SK-N-SH (cell line): ENCODE measurements around the gene RBMS3. TPM values are rescaled to one million over a fixed set of nuclear protein-coding genes. Genes with fewer than 3 reads are reported as not detected.

Source experiments
- CTCF ChIA-PET: fragments of 300-600, 350-600 bp; formaldehyde crosslinking; extraction: SDS; loops from one replicate; lab custom pipeline; 2021; lab: Yijun Ruan, JAX
- POLR2A ChIA-PET: fragments of 350-600 bp; sonication (Branson Sonifier 250); formaldehyde crosslinking; extraction: SDS; loops from one replicate; lab custom pipeline; 2020; ENCODE audit warnings: antibody characterized with exemption, inconsistent platforms; lab: Yijun Ruan, JAX
- DNase-seq: peaks from one replicate; pipeline ENCODE4 v3.0.0; 2012
- H2AFZ ChIP-seq: fragments of 200-600 bp; sonication (generic); 2 replicates; pipeline ENCODE4 v1.8.1; 2016; ENCODE audit warnings: antibody characterized with exemption, mild to moderate bottlenecking, low read depth
- H3F3A ChIP-seq: fragments of 200-600 bp; sonication (generic); replicated peaks from 2 replicates; pipeline ENCODE3; 2016; ENCODE audit warnings: antibody characterized with exemption, mild to moderate bottlenecking; ENCODE audit not compliant: insufficient read depth
- H3K27ac ChIP-seq, 2 experiments: fragments of 200-500 bp in 1 of 2; fragments of 200-600 bp in 1 of 2; sonication (Bioruptor generic) in 1 of 2; sonication (generic), shearing (Covaris generic) in 1 of 2; 2 replicates each; pipeline versions ENCODE4 v1.5.1 to v1.6.1; 2014 to 2016; ENCODE audit warnings: low read depth in 2 of 2, inconsistent platforms in 1 of 2, low read length in 1 of 2, mild to moderate bottlenecking in 1 of 2, mixed read lengths in 1 of 2
- H3K27me3 ChIP-seq: fragments of 200-600 bp; sonication (generic), shearing (Covaris generic); 2 replicates; pipeline ENCODE4 v1.6.1; 2016; ENCODE audit warnings: mixed run types; ENCODE audit not compliant: insufficient read depth
- H3K36me3 ChIP-seq, 2 experiments: fragments of 200-500 bp in 1 of 2; fragments of 200-600 bp in 1 of 2; sonication (Bioruptor generic) in 1 of 2; sonication (generic) in 1 of 2; replicated peaks in 1 of 2; 2 replicates each; pipeline versions ENCODE3 to v1.5.1; 2014 to 2016; ENCODE audit warnings: low read length in 1 of 2, mild to moderate bottlenecking in 1 of 2; ENCODE audit not compliant: insufficient read depth in 2 of 2, control insufficient read depth in 1 of 2
- H3K4me1 ChIP-seq, 2 experiments: fragments of 200-500 bp in 1 of 2; fragments of 200-600 bp in 1 of 2; sonication (Bioruptor generic) in 1 of 2; sonication (generic), shearing (Covaris generic) in 1 of 2; 2 replicates each; pipeline versions ENCODE4 v1.5.1 to v1.6.1; 2014 to 2016; ENCODE audit warnings: low read depth in 1 of 2, low read length in 1 of 2, mixed run types in 1 of 2; ENCODE audit not compliant: insufficient read depth in 2 of 2, control insufficient read depth in 1 of 2
- H3K4me2 ChIP-seq: fragments of 200-600 bp; sonication (generic), shearing (Covaris generic); 2 replicates; pipeline ENCODE4 v1.6.1; 2017; ENCODE audit warnings: mixed run types
- H3K4me3 ChIP-seq, 2 experiments: fragments of 200-500 bp in 1 of 2; fragments of 200-600 bp in 1 of 2; sonication (Bioruptor generic) in 1 of 2; sonication (generic), shearing (Covaris generic) in 1 of 2; 2 replicates each; pipeline versions ENCODE4 v1.5.1 to v1.8.1; 2014 to 2016; ENCODE audit warnings: low read depth in 2 of 2, inconsistent platforms in 1 of 2, low read length in 1 of 2, mild to moderate bottlenecking in 1 of 2, mixed read lengths in 1 of 2, moderate library complexity in 1 of 2
- H3K79me2 ChIP-seq: fragments of 200-600 bp; sonication (generic); 2 replicates; pipeline ENCODE4 v1.8.1; 2017; ENCODE audit warnings: mild to moderate bottlenecking; ENCODE audit not compliant: insufficient read depth
- H3K9ac ChIP-seq: fragments of 200-600 bp; sonication (generic); 2 replicates; pipeline ENCODE4 v1.6.1; 2017; ENCODE audit warnings: mixed run types
- H3K9me2 ChIP-seq: fragments of 200-600 bp; sonication (generic); 2 replicates; pipeline ENCODE4 v1.6.1; 2017; ENCODE audit warnings: mixed run types
- H3K9me3 ChIP-seq: fragments of 200-600 bp; sonication (generic); 2 replicates; pipeline ENCODE4 v1.6.1; 2017; ENCODE audit warnings: mixed run types, mild to moderate bottlenecking, moderate library complexity
- H4K20me1 ChIP-seq: fragments of 200-600 bp; sonication (generic); 2 replicates; pipeline ENCODE4 v1.6.1; 2017; ENCODE audit warnings: mild to moderate bottlenecking, mixed run types; ENCODE audit not compliant: insufficient read depth
- CHD2 ChIP-seq: fragments of 150-350 bp; IDR thresholded peaks from 2 replicates; pipeline ENCODE4 v1.6.1; 2018; ENCODE audit warnings: low read length; ENCODE audit not compliant: partially characterized antibody
- ELF1 ChIP-seq: IDR thresholded peaks from 2 replicates; pipeline ENCODE4 v1.4.0; 2012
- EP300 ChIP-seq, 2 experiments: IDR thresholded peaks; 2 replicates each; pipeline versions ENCODE4 v1.4.0 to v1.6.1; 2012; ENCODE audit warnings: borderline replicate concordance in 1 of 2, low read depth in 1 of 2, low read length in 1 of 2
- EZH2phosphoT487 ChIP-seq: fragments of 200-600 bp; sonication (generic); IDR thresholded peaks from 2 replicates; pipeline ENCODE4 v1.6.1; 2017; ENCODE audit warnings: low read depth, mixed run types, mild to moderate bottlenecking, antibody characterized with exemption, moderate library complexity, borderline replicate concordance
- FOSL2 ChIP-seq: IDR thresholded peaks from 2 replicates; pipeline ENCODE4 v1.4.0; 2012; ENCODE audit warnings: low read depth, mild to moderate bottlenecking, moderate library complexity, borderline replicate concordance
- FOXJ3 ChIP-seq: sonication (generic); formaldehyde crosslinking; IDR thresholded peaks from 2 replicates; pipeline ENCODE4 v1.5.1; 2020; ENCODE audit warnings: mild to moderate bottlenecking, missing genetic modification reagents
- IRF3 ChIP-seq: fragments of 150-350 bp; IDR thresholded peaks from 2 replicates; pipeline ENCODE4 v1.6.1; 2016; ENCODE audit warnings: mild to moderate bottlenecking, low read depth, low read length
- JUND ChIP-seq: IDR thresholded peaks from 2 replicates; pipeline ENCODE4 v1.4.0; 2012
- MEF2A ChIP-seq: IDR thresholded peaks from 2 replicates; pipeline ENCODE4 v1.4.0; 2012; ENCODE audit warnings: low read depth, borderline replicate concordance
- MXI1 ChIP-seq: IDR thresholded peaks from 2 replicates; pipeline ENCODE4 v1.6.1; 2012; ENCODE audit warnings: mild to moderate bottlenecking, low read depth, low read length, improper control_type of control experiment
- NFIC ChIP-seq: IDR thresholded peaks from 2 replicates; pipeline ENCODE4 v1.4.0; 2012; ENCODE audit warnings: borderline replicate concordance
- NRF1 ChIP-seq: IDR thresholded peaks from 2 replicates; pipeline ENCODE4 v1.6.1; 2012; ENCODE audit warnings: low read depth, mild to moderate bottlenecking, low read length
- RCOR1 ChIP-seq: fragments of 150-350 bp; IDR thresholded peaks from 2 replicates; pipeline ENCODE4 v1.6.1; 2017; ENCODE audit warnings: antibody characterized with exemption, low read length
- RFX5 ChIP-seq: IDR thresholded peaks from 2 replicates; pipeline ENCODE4 v1.6.1; 2012; ENCODE audit warnings: mild to moderate bottlenecking, improper control_type of control experiment, low read length
- SIN3A ChIP-seq: IDR thresholded peaks from 2 replicates; pipeline ENCODE4 v1.6.1; 2012; ENCODE audit warnings: low read depth, mild to moderate bottlenecking, low read length, moderate library complexity, borderline replicate concordance
- TCF12 ChIP-seq: IDR thresholded peaks from 2 replicates; pipeline ENCODE4 v1.4.0; 2012
- YY1 ChIP-seq: IDR thresholded peaks from 2 replicates; pipeline ENCODE4 v1.4.0; 2012; ENCODE audit warnings: low read depth, mild to moderate bottlenecking
- whole genome bisulfite sequencing: methylation state at CpG from one replicate; pipeline ENCODE4 v1.1.6; 2017; ENCODE audit warnings: low lambda C conversion rate; 5-methylcytosine and 5-hydroxymethylcytosine counted together
- polyA plus RNA-seq, 3 experiments: library from polyadenylated mRNA; depleted of rRNA; stranded (reverse); fragments of >200 nt; gene quantifications; 2 replicates each; pipeline ENCODE4 v1.2.3, GENCODE V29; 2012
- TF ChIP-seq, protein P1 (sequence below): IDR thresholded peaks from 2 replicates; pipeline ENCODE4 v1.4.0; 2012; ENCODE audit warnings: low read depth
- TF ChIP-seq, protein P2 (sequence below): IDR thresholded peaks from 2 replicates; pipeline ENCODE4 v1.6.1; 2012; ENCODE audit warnings: mild to moderate bottlenecking, low read depth, low read length, moderate library complexity
- TF ChIP-seq, protein P3 (sequence below): IDR thresholded peaks from 2 replicates; pipeline ENCODE4 v1.4.0; 2012; ENCODE audit warnings: low read depth, borderline replicate concordance
- TF ChIP-seq, protein P4 (sequence below): IDR thresholded peaks from 2 replicates; pipeline ENCODE4 v1.4.0; 2012; ENCODE audit warnings: low read depth, borderline replicate concordance
- TF ChIP-seq, protein P5 (sequence below): IDR thresholded peaks from 2 replicates; pipeline ENCODE4; 2012

RBMS3 gene
- polyA plus RNA-seq, 1 of the 3 experiments (the other 2 are of a cell fraction) = 8.2 TPM

DNA sequence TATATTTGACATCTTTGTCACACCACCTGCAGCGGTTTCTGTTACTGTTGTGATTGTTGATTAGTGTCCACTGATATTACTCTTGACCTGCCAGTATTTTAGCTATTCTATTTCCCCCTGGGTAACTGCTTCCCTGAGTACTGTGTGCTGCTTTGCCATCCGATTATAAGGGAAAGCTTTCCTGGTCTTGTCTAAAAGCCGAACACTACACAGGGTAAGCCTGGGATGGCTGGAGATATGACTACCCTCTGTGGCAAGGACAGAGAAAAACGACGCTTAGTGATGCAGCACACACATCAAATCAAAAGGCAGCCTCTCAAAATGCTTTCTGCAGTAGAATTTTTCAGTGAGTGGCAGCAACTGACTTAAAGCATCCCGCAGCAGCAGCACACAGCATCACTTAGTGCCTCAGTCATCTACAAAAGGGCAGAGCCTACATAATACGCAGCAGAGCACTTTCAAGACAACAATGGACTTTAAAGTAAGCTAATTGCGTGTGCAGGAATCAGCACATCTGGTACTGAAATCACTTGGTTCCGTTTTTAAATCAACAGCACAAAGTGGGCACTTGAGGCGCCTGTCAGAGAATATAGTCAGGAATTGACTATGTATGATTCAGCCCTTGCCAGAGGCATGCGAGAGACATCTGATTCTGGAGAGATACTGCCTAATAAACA is 669.2 kb downstream of the RBMS3 start:
- Histone ChIP-seq H3K27ac (peak overlapping the region; percentile 28 to 85), H3K4me3 (peak overlapping the region; percentile 19 to 37), H2AFZ (peak overlapping the region; percentile 69), H4K20me1 (no peaks in the 10 kb centered on the region), H3K27me3 (no peaks in the 10 kb centered on the region), H3K9ac (no peak overlapping the region), H3K36me3 (peaks cover 0 to 3% of the 10 kb centered on the region in 2 experiments), H3K9me2 (no peaks in the 10 kb centered on the region), H3K4me1 (peaks cover 22 to 30% of the 10 kb centered on the region in 2 experiments; a peak in 3 of 4 replicates), H3F3A (peaks cover 9% of the 10 kb centered on the region), H3K79me2 (no peaks in the 10 kb centered on the region), H3K4me2 (peak overlapping the region; percentile 80), H3K9me3 (no peaks in the 10 kb centered on the region)
- TF ChIP-seq MXI1 (no peak), EP300 (IDR thresholded peaks at IDR 0.05; ENCODE audit: borderline replicate concordance in 1 of 2, low read depth in 1 of 2, low read length in 1 of 2) (peak in 1 of 2 experiments; percentile 39; a peak in 1 of 4 replicates), NFIC (no peak), NRF1 (no peak), YY1 (no peak), TCF12 (peak; percentile 4; the same call in 1 of the 2 replicates), ELF1 (no peak), EZH2phosphoT487 (no peak), SIN3A (no peak), CHD2 (no peak), RFX5 (no peak), IRF3 (no peak), MEF2A (no peak), FOSL2 (no peak), RCOR1 (no peak), JUND (no peak), FOXJ3 (no peak)
- TF ChIP-seq, protein P1, sequence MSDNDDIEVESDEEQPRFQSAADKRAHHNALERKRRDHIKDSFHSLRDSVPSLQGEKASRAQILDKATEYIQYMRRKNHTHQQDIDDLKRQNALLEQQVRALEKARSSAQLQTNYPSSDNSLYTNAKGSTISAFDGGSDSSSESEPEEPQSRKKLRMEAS = no peak
- TF ChIP-seq, protein P2, sequence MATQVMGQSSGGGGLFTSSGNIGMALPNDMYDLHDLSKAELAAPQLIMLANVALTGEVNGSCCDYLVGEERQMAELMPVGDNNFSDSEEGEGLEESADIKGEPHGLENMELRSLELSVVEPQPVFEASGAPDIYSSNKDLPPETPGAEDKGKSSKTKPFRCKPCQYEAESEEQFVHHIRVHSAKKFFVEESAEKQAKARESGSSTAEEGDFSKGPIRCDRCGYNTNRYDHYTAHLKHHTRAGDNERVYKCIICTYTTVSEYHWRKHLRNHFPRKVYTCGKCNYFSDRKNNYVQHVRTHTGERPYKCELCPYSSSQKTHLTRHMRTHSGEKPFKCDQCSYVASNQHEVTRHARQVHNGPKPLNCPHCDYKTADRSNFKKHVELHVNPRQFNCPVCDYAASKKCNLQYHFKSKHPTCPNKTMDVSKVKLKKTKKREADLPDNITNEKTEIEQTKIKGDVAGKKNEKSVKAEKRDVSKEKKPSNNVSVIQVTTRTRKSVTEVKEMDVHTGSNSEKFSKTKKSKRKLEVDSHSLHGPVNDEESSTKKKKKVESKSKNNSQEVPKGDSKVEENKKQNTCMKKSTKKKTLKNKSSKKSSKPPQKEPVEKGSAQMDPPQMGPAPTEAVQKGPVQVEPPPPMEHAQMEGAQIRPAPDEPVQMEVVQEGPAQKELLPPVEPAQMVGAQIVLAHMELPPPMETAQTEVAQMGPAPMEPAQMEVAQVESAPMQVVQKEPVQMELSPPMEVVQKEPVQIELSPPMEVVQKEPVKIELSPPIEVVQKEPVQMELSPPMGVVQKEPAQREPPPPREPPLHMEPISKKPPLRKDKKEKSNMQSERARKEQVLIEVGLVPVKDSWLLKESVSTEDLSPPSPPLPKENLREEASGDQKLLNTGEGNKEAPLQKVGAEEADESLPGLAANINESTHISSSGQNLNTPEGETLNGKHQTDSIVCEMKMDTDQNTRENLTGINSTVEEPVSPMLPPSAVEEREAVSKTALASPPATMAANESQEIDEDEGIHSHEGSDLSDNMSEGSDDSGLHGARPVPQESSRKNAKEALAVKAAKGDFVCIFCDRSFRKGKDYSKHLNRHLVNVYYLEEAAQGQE = no peak
- TF ChIP-seq, protein P3, sequence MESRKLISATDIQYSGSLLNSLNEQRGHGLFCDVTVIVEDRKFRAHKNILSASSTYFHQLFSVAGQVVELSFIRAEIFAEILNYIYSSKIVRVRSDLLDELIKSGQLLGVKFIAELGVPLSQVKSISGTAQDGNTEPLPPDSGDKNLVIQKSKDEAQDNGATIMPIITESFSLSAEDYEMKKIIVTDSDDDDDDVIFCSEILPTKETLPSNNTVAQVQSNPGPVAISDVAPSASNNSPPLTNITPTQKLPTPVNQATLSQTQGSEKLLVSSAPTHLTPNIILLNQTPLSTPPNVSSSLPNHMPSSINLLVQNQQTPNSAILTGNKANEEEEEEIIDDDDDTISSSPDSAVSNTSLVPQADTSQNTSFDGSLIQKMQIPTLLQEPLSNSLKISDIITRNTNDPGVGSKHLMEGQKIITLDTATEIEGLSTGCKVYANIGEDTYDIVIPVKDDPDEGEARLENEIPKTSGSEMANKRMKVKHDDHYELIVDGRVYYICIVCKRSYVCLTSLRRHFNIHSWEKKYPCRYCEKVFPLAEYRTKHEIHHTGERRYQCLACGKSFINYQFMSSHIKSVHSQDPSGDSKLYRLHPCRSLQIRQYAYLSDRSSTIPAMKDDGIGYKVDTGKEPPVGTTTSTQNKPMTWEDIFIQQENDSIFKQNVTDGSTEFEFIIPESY = no peak
- TF ChIP-seq, protein P4, sequence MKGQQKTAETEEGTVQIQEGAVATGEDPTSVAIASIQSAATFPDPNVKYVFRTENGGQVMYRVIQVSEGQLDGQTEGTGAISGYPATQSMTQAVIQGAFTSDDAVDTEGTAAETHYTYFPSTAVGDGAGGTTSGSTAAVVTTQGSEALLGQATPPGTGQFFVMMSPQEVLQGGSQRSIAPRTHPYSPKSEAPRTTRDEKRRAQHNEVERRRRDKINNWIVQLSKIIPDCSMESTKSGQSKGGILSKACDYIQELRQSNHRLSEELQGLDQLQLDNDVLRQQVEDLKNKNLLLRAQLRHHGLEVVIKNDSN = no peak
- TF ChIP-seq, protein P5, sequence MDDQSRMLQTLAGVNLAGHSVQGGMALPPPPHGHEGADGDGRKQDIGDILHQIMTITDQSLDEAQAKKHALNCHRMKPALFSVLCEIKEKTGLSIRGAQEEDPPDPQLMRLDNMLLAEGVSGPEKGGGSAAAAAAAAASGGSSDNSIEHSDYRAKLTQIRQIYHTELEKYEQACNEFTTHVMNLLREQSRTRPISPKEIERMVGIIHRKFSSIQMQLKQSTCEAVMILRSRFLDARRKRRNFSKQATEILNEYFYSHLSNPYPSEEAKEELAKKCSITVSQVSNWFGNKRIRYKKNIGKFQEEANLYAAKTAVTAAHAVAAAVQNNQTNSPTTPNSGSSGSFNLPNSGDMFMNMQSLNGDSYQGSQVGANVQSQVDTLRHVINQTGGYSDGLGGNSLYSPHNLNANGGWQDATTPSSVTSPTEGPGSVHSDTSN = 0 out of 2 replicates have a peak, but pooled peaks have one; percentile 3
- CTCF ChIA-PET = interaction anchor here (0.8 to 2.4 kb wide), 3 partner anchors 8 to 17 kb away, joined by 3 to 5 read pairs (median 4); no protein-coding TSS in a partner anchor
- WGBS = 41% methylated on average over 11 of the region's 11 CpGs
- no peak for DNase-seq
- POLR2A ChIA-PET = no interaction called here
